ENCODE data around the gene GCNT1. TPM values are rescaled to one million over a fixed set of nuclear protein-coding genes. Genes with fewer than 3 reads are reported as not detected.
A peak's percentile ranks its signal among the peaks of the same experiment; 100 is the strongest.
"Not testable (repeated sequence)": the region's sequence is repeated elsewhere in the genome, so short reads cannot be mapped to it uniquely, and the experiment has no call there.

The GCNT1 gene
- polyA plus RNA-seq, 1 of the 3 experiments (the other 2 are of a cell fraction), result 0.76 TPM

GRCh38 chr9:76433836-76434235 is 25.1 kb upstream of the GCNT1 start:
- no peaks in the 10 kb centered on the region for H3K9me3 ChIP-seq
- no peak for DNase-seq
- no peaks in the 10 kb centered on the region for H3K36me3 ChIP-seq (replicated peaks in 1 of 2; ENCODE audit: control insufficient read depth in 1 of 2, insufficient read depth in 2 of 2, low read length in 1 of 2)
- 3% methylated on average over 3 of the region's 3 CpGs for WGBS (ENCODE audit: low lambda C conversion rate)
- TF ChIP-seq FOSL2 (IDR thresholded peaks at IDR 0.05; ENCODE audit: borderline replicate concordance, low read depth), result peak; percentile 40; the same call in 1 of the 2 replicates
- TF ChIP-seq, protein P1, sequence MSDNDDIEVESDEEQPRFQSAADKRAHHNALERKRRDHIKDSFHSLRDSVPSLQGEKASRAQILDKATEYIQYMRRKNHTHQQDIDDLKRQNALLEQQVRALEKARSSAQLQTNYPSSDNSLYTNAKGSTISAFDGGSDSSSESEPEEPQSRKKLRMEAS (IDR thresholded peaks at IDR 0.05; ENCODE audit: low read depth), result no peak
- H3K4me2 ChIP-seq, result peak overlapping the region; percentile 55
- H3K9ac ChIP-seq, result no peak overlapping the region
- H4K20me1 ChIP-seq (ENCODE audit: insufficient read depth), result no peaks in the 10 kb centered on the region
- H3K4me3 ChIP-seq (ENCODE audit: low read depth in 2 of 2, low read length in 1 of 2), result 0 out of 4 replicates have a peak overlapping the region, but pooled peaks of 1 of the 2 experiments have one; percentile 9
- H3K9me2 ChIP-seq, result no peaks in the 10 kb centered on the region
- peak overlapping the region in 1 of 2 experiments; percentile 45; a peak in 1 of 4 replicates for H3K27ac ChIP-seq (ENCODE audit: low read depth in 2 of 2, low read length in 1 of 2)
- H2AFZ ChIP-seq (ENCODE audit: low read depth), result 0 out of 2 replicates have a peak overlapping the region, but pooled peaks have one; percentile 33
- no peaks in the 10 kb centered on the region for H3K27me3 ChIP-seq (ENCODE audit: insufficient read depth)
- POLR2A ChIA-PET, result no interaction called here
- peaks cover 4% of the 10 kb centered on the region for H3F3A ChIP-seq (replicated peaks; ENCODE audit: insufficient read depth)
- H3K79me2 ChIP-seq (ENCODE audit: insufficient read depth), result no peaks in the 10 kb centered on the region
- CTCF ChIA-PET, result no interaction called here
- no peaks in the 10 kb centered on the region for H3K4me1 ChIP-seq (ENCODE audit: control insufficient read depth in 1 of 2, insufficient read depth in 2 of 2, low read depth in 1 of 2, low read length in 1 of 2)

GRCh38 chr9:76434897-76435296 is 24.1 kb upstream of the GCNT1 start:
- CTCF ChIA-PET; H3K27ac ChIP-seq (ENCODE audit: low read depth in 2 of 2, low read length in 1 of 2); H3K9ac ChIP-seq; H3K27me3 ChIP-seq (ENCODE audit: insufficient read depth); H3K9me2 ChIP-seq; H3K4me3 ChIP-seq (ENCODE audit: low read depth in 2 of 2, low read length in 1 of 2); H3K9me3 ChIP-seq; H3F3A ChIP-seq (replicated peaks; ENCODE audit: insufficient read depth); H3K79me2 ChIP-seq (ENCODE audit: insufficient read depth); H3K4me1 ChIP-seq (ENCODE audit: control insufficient read depth in 1 of 2, insufficient read depth in 2 of 2, low read depth in 1 of 2, low read length in 1 of 2); H3K36me3 ChIP-seq (replicated peaks in 1 of 2; ENCODE audit: control insufficient read depth in 1 of 2, insufficient read depth in 2 of 2, low read length in 1 of 2); H2AFZ ChIP-seq (ENCODE audit: low read depth); DNase-seq; POLR2A ChIA-PET; H3K4me2 ChIP-seq; H4K20me1 ChIP-seq (ENCODE audit: insufficient read depth): not testable (repeated sequence)
- 20% methylated on average over 6 of the region's 6 CpGs for WGBS (ENCODE audit: low lambda C conversion rate)

DNA sequence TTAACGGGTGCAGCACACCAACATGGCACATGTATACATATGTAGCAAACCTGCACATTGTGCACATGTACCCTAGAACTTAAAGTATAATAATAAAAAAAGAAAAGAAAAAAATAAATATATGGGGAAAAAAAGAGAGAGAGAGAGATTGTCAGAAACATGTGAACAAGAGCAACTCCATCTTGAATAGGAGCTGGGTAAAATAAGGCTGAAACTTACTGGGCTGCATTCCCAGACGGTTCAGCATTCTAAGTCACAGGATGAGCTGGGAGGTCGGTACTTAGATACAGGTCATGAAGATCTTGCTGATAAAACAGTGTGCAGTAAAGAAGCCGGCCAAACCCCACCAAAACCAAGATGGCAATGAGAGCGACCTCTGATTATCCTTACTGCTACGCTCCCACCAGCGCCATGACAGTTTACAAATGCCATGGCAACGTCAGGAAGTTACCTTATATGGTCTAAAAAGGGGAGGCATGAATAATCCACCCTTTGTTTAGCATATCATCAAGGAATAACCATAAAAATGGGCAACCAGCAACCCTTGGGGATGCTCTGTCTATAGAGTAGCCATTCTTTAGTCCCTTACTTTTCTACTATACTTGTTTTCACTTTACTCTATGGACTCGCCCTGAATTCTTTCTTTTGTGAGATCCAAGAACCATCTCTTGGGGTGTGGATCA is 21.8 kb upstream of the GCNT1 start:
- 28% methylated on average over 9 of the region's 9 CpGs for WGBS (ENCODE audit: low lambda C conversion rate)
- H3K27ac ChIP-seq (ENCODE audit: low read depth in 2 of 2, low read length in 1 of 2); H2AFZ ChIP-seq (ENCODE audit: low read depth); H3K9ac ChIP-seq; H3K9me2 ChIP-seq; H3K9me3 ChIP-seq; H3K4me2 ChIP-seq; H3K4me1 ChIP-seq (ENCODE audit: control insufficient read depth in 1 of 2, insufficient read depth in 2 of 2, low read depth in 1 of 2, low read length in 1 of 2); H3K79me2 ChIP-seq (ENCODE audit: insufficient read depth); H3K36me3 ChIP-seq (replicated peaks in 1 of 2; ENCODE audit: control insufficient read depth in 1 of 2, insufficient read depth in 2 of 2, low read length in 1 of 2); H4K20me1 ChIP-seq (ENCODE audit: insufficient read depth); H3K4me3 ChIP-seq (ENCODE audit: low read depth in 2 of 2, low read length in 1 of 2); DNase-seq; CTCF ChIA-PET; POLR2A ChIA-PET; H3K27me3 ChIP-seq (ENCODE audit: insufficient read depth): not testable (repeated sequence)
- H3F3A ChIP-seq (replicated peaks; ENCODE audit: insufficient read depth), result peaks cover 13% of the 10 kb centered on the region

GRCh38 chr9:76438841-76439588 is 20.0 kb upstream of the GCNT1 start:
- H3K4me2 ChIP-seq, result no peak overlapping the region
- 16% methylated on average over 6 of the region's 6 CpGs for WGBS (ENCODE audit: low lambda C conversion rate)
- H3F3A ChIP-seq (replicated peaks; ENCODE audit: insufficient read depth), result peaks cover 11% of the 10 kb centered on the region
- CTCF ChIA-PET, result interaction anchor here (0.8 to 1.1 kb wide), 2 partner anchors 8 to 10 kb away, joined by 3 to 5 read pairs; no protein-coding TSS in a partner anchor
- no peaks in the 10 kb centered on the region for H3K9me3 ChIP-seq
- no peaks in the 10 kb centered on the region for H3K27me3 ChIP-seq (ENCODE audit: insufficient read depth)
- no peak overlapping the region for H2AFZ ChIP-seq (ENCODE audit: low read depth)
- peaks cover 0 to 10% of the 10 kb centered on the region in 2 experiments; a peak in 1 of 4 replicates for H3K4me1 ChIP-seq (ENCODE audit: control insufficient read depth in 1 of 2, insufficient read depth in 2 of 2, low read depth in 1 of 2, low read length in 1 of 2)
- H3K4me3 ChIP-seq (ENCODE audit: low read depth in 2 of 2, low read length in 1 of 2), result no peak overlapping the region
- no peak overlapping the region for H3K9ac ChIP-seq
- H4K20me1 ChIP-seq (ENCODE audit: insufficient read depth), result no peaks in the 10 kb centered on the region
- no peaks in the 10 kb centered on the region for H3K36me3 ChIP-seq (replicated peaks in 1 of 2; ENCODE audit: control insufficient read depth in 1 of 2, insufficient read depth in 2 of 2, low read length in 1 of 2)
- POLR2A ChIA-PET, result no interaction called here
- no peak overlapping the region for H3K27ac ChIP-seq (ENCODE audit: low read depth in 2 of 2, low read length in 1 of 2)
- no peaks in the 10 kb centered on the region for H3K9me2 ChIP-seq
- TF ChIP-seq, protein P2, sequence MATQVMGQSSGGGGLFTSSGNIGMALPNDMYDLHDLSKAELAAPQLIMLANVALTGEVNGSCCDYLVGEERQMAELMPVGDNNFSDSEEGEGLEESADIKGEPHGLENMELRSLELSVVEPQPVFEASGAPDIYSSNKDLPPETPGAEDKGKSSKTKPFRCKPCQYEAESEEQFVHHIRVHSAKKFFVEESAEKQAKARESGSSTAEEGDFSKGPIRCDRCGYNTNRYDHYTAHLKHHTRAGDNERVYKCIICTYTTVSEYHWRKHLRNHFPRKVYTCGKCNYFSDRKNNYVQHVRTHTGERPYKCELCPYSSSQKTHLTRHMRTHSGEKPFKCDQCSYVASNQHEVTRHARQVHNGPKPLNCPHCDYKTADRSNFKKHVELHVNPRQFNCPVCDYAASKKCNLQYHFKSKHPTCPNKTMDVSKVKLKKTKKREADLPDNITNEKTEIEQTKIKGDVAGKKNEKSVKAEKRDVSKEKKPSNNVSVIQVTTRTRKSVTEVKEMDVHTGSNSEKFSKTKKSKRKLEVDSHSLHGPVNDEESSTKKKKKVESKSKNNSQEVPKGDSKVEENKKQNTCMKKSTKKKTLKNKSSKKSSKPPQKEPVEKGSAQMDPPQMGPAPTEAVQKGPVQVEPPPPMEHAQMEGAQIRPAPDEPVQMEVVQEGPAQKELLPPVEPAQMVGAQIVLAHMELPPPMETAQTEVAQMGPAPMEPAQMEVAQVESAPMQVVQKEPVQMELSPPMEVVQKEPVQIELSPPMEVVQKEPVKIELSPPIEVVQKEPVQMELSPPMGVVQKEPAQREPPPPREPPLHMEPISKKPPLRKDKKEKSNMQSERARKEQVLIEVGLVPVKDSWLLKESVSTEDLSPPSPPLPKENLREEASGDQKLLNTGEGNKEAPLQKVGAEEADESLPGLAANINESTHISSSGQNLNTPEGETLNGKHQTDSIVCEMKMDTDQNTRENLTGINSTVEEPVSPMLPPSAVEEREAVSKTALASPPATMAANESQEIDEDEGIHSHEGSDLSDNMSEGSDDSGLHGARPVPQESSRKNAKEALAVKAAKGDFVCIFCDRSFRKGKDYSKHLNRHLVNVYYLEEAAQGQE (IDR thresholded peaks at IDR 0.05; ENCODE audit: low read depth, low read length), result no peak
- TF ChIP-seq TAF1 (IDR thresholded peaks at IDR 0.05; ENCODE audit: borderline replicate concordance, low read depth, low read length), result no peak
- TF ChIP-seq EZH2phosphoT487 (IDR thresholded peaks at IDR 0.05; ENCODE audit: borderline replicate concordance, low read depth), result no peak
- no peaks in the 10 kb centered on the region for H3K79me2 ChIP-seq (ENCODE audit: insufficient read depth)
- DNase-seq, result no peak

All from SK-N-SH (cell line).